Astrocyte (in vitro differentiated cells and primary cell): Measurements from ENCODE around the gene FMN2.

Experiments used
- CTCF ChIP-seq: IDR thresholded peaks from 2 replicates; pipeline ENCODE4 v1.5.1; 2011; ENCODE audit warnings: low read depth, mild to moderate bottlenecking, inconsistent platforms, low read length, moderate library complexity; ENCODE audit not compliant: insufficient read depth
- EZH2 ChIP-seq: IDR thresholded peaks from 2 replicates; pipeline ENCODE4 v1.6.1; 2012; ENCODE audit warnings: mild to moderate bottlenecking, low read length, inconsistent platforms; ENCODE audit not compliant: insufficient read depth

- TF ChIP-seq CTCF: no peak
- no peak for TF ChIP-seq EZH2
Observed at GRCh38 chr1:240055936-240056335, 35.7 kb upstream of the FMN2 start.
